OCI-LY7 (cell line): ENCODE measurements around the gene HBE1.
"Not testable (repeated sequence)": the region's sequence is repeated elsewhere in the genome, so short reads cannot be mapped to it uniquely, and the experiment has no call there.

Source experiments
- EZH2phosphoT487 ChIP-seq: fragments of 200-600 bp; sonication (generic); IDR thresholded peaks from 2 replicates; pipeline ENCODE4 v1.6.1; 2018; ENCODE audit warnings: low read depth, borderline replicate concordance, mild to moderate bottlenecking, mixed run types, antibody characterized with exemption, low read length, moderate library complexity, mixed read lengths
- TF ChIP-seq, protein P1 (sequence below): fragments of 200-600 bp; sonication (generic); conservative IDR thresholded peaks from 2 replicates; pipeline ENCODE4 v1.5.1; 2014; ENCODE audit warnings: mild to moderate bottlenecking, antibody characterized with exemption, low read length, moderate library complexity, mixed read lengths

DNA sequence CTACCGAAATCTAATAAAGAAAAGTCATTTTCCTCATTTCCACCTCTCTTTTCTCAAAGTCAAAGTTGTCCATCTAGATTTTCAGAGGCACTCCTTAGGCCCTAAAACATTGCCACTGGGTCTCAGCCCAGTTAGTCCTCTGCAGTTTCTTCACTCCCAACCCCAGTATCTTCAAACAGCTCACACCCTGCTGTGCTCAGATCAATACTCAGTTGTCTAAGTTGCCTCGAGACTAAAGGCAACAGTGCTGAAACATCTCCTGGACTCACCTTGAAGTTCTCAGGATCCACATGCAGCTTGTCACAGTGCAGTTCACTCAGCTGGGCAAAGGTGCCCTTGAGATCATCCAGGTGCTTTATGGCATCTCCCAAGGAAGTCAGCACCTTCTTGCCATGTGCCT lies 15.7 kb downstream of the HBE1 start:
- TF ChIP-seq, protein P1, sequence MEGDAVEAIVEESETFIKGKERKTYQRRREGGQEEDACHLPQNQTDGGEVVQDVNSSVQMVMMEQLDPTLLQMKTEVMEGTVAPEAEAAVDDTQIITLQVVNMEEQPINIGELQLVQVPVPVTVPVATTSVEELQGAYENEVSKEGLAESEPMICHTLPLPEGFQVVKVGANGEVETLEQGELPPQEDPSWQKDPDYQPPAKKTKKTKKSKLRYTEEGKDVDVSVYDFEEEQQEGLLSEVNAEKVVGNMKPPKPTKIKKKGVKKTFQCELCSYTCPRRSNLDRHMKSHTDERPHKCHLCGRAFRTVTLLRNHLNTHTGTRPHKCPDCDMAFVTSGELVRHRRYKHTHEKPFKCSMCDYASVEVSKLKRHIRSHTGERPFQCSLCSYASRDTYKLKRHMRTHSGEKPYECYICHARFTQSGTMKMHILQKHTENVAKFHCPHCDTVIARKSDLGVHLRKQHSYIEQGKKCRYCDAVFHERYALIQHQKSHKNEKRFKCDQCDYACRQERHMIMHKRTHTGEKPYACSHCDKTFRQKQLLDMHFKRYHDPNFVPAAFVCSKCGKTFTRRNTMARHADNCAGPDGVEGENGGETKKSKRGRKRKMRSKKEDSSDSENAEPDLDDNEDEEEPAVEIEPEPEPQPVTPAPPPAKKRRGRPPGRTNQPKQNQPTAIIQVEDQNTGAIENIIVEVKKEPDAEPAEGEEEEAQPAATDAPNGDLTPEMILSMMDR = not testable (repeated sequence)
- TF ChIP-seq EZH2phosphoT487 = not testable (repeated sequence)
